Vagina (tissue), 2 donors: ENCODE results near the gene RASAL2.

Experiments used
- CTCF ChIP-seq, 3 experiments: fragments of 450-650 bp in 2 of 3; fragments of 200-600 bp in 1 of 3; sonication (generic) in 1 of 3; IDR thresholded peaks; one replicate each; pipeline ENCODE4 v1.5.1; 2017 to 2019; ENCODE audit warnings: antibody characterized with exemption in 3 of 3, mild to moderate bottlenecking in 2 of 3, moderate library complexity in 2 of 3
- POLR2A ChIP-seq, 2 donors: fragments of 450-650 bp; IDR thresholded peaks; one replicate each; pipeline ENCODE4 v1.6.1; 2017; ENCODE audit warnings: antibody characterized with exemption in 2 of 2, mild to moderate bottlenecking in 2 of 2, moderate library complexity in 2 of 2
- POLR2AphosphoS5 ChIP-seq, 2 donors: sonication (generic); formaldehyde crosslinking; IDR thresholded peaks; one replicate each; pipeline ENCODE4 v1.9.0; 2017; ENCODE audit warnings: antibody characterized with exemption in 2 of 2, mild to moderate bottlenecking in 2 of 2, low read depth in 1 of 2; ENCODE audit not compliant: insufficient read depth in 1 of 2

- TF ChIP-seq CTCF (IDR thresholded peaks at IDR 0.05) (no peak), POLR2A (IDR thresholded peaks at IDR 0.05) (no peak), POLR2AphosphoS5 (IDR thresholded peaks at IDR 0.05; ENCODE audit: insufficient read depth in 1 of 2, low read depth in 1 of 2) (no peak)
Measured at GRCh38 chr1:178284058-178284457, 190.2 kb downstream of the RASAL2 start.
